ENCODE measurements around the gene ALAS1.
"Not testable (repeated sequence)": the region's sequence is repeated elsewhere in the genome, so short reads cannot be mapped to it uniquely, and the experiment has no call there.

ALAS1 gene

GRCh38 chr3:52177701-52178042 lies 20.3 kb upstream of the ALAS1 start:
- DNase-seq: no peak

GRCh38 chr3:52178126-52178525 lies 19.8 kb upstream of the ALAS1 start:
- not testable (repeated sequence) for DNase-seq

GRCh38 chr3:52178537-52178936 lies 19.4 kb upstream of the ALAS1 start:
- no peak for DNase-seq

- no peak for DNase-seq
These were observed 16.4 kb upstream of the ALAS1 start for GRCh38 chr3:52181543-52181942.

- DNase-seq: no peak
These were observed 15.8 kb upstream of the ALAS1 start for GRCh38 chr3:52182196-52182595.

- no peak for DNase-seq
These were observed 15.3 kb upstream of the ALAS1 start for GRCh38 chr3:52182691-52183090.

GRCh38 chr3:52183786-52184445 lies 14.0 kb upstream of the ALAS1 start:
- no peak for DNase-seq

- DNase-seq: no peak
These were observed 13.3 kb upstream of the ALAS1 start for GRCh38 chr3:52184690-52185089.

- no peak for DNase-seq
These were observed 12.6 kb upstream of the ALAS1 start for GRCh38 chr3:52185311-52185710.

- DNase-seq: no peak
These were observed 12.1 kb upstream of the ALAS1 start for GRCh38 chr3:52185837-52186236.

GRCh38 chr3:52186729-52187128 lies 11.2 kb upstream of the ALAS1 start:
- DNase-seq: no peak

- no peak for DNase-seq
These were observed 9.4 kb upstream of the ALAS1 start for GRCh38 chr3:52188556-52188955.

- DNase-seq: no peak
These were observed 7.5 kb upstream of the ALAS1 start for GRCh38 chr3:52190294-52191074.

GRCh38 chr3:52191663-52192062 lies 6.3 kb upstream of the ALAS1 start:
- no peak for DNase-seq

GRCh38 chr3:52193065-52193464 lies 4.9 kb upstream of the ALAS1 start:
- no peak for DNase-seq

- DNase-seq: no peak
These were observed 3.3 kb upstream of the ALAS1 start for GRCh38 chr3:52194485-52195290.

GRCh38 chr3:52195291-52195597 lies 2.7 kb upstream of the ALAS1 start:
- DNase-seq: no peak

- DNase-seq: no peak
These were observed 2.1 kb upstream of the ALAS1 start for GRCh38 chr3:52195823-52196331.

- no peak for DNase-seq
These were observed 983 bp upstream of the ALAS1 start for GRCh38 chr3:52196977-52197376.

- no peak for DNase-seq
These were observed 490 bp upstream of the ALAS1 start for GRCh38 chr3:52197499-52197841.

GRCh38 chr3:52198643-52199608 lies 966 bp downstream of the ALAS1 start:
- no peak for DNase-seq

- no peak for DNase-seq
These were observed 3.2 kb downstream of the ALAS1 start for GRCh38 chr3:52200981-52201679.

Measured in activated CD4-positive, alpha-beta T cell treated with anti-CD3 and anti-CD28 coated beads, Interleukin-2, amount 50 U/mL, for 16 hours (primary cell).